HCT116 (cell line): Measurements from ENCODE around the gene TBCC. TPM values are rescaled to one million over a fixed set of nuclear protein-coding genes. Genes with fewer than 3 reads are reported as not detected.

Experiments used
- ATF3 ChIP-seq: IDR thresholded peaks from 2 replicates; pipeline ENCODE4 v1.6.1; 2012
- CBX3 ChIP-seq: IDR thresholded peaks from 2 replicates; pipeline ENCODE4 v1.6.1; 2012; ENCODE audit warnings: low read depth
- CTCF ChIP-seq, 3 experiments: fragments of 200-600 bp in 1 of 3; sonication (generic) in 1 of 3; IDR thresholded peaks in 2 of 3; conservative IDR thresholded peaks in 1 of 3; 2 replicates each; pipeline ENCODE4 v1.5.1; 2012 to 2017; ENCODE audit warnings: low read depth in 2 of 3, low read length in 2 of 3, antibody characterized with exemption in 1 of 3, borderline replicate concordance in 1 of 3, control low read depth in 1 of 3, mild to moderate bottlenecking in 1 of 3, mixed read lengths in 1 of 3, mixed run types in 1 of 3, moderate library complexity in 1 of 3; ENCODE audit not compliant: insufficient read depth in 1 of 3
- EGR1 ChIP-seq: IDR thresholded peaks from 2 replicates; pipeline ENCODE4 v1.6.1; 2012; ENCODE audit warnings: low read depth
- EZH2 ChIP-seq: fragments of 200-600 bp; sonication (generic); IDR thresholded peaks from 2 replicates; pipeline ENCODE4 v1.6.1; 2017; ENCODE audit warnings: antibody characterized with exemption, mixed run types
- FOSL1 ChIP-seq: IDR thresholded peaks from 2 replicates; pipeline ENCODE4 v1.6.1; 2012; ENCODE audit warnings: low read depth
- MAX ChIP-seq: IDR thresholded peaks from 2 replicates; pipeline ENCODE4 v1.6.1; 2012
- POLR2A ChIP-seq: IDR thresholded peaks from 2 replicates; pipeline ENCODE4 v1.7.0; 2011; ENCODE audit warnings: borderline replicate concordance; ENCODE audit not compliant: insufficient read depth, insufficient read length; ENCODE audit errors: extremely low read depth
- POLR2AphosphoS5 ChIP-seq: IDR thresholded peaks from 2 replicates; pipeline ENCODE4 v1.6.1; 2011; ENCODE audit warnings: mild to moderate bottlenecking, low read depth, low read length, moderate library complexity
- RAD21 ChIP-seq: IDR thresholded peaks from 2 replicates; pipeline ENCODE4 v1.6.1; 2012; ENCODE audit warnings: low read depth, mild to moderate bottlenecking
- SIN3A ChIP-seq: IDR thresholded peaks from 2 replicates; pipeline ENCODE4 v1.6.1; 2012; ENCODE audit warnings: low read depth
- SRF ChIP-seq: IDR thresholded peaks from 2 replicates; pipeline ENCODE4 v1.6.1; 2012; ENCODE audit warnings: low read depth
- TCF7L2 ChIP-seq: IDR thresholded peaks from 2 replicates; pipeline ENCODE4 v1.7.0; 2011; ENCODE audit warnings: borderline replicate concordance, inconsistent platforms; ENCODE audit not compliant: insufficient read depth, insufficient read length; ENCODE audit errors: extremely low read depth
- ZFX ChIP-seq: fragments of 450-650 bp; IDR thresholded peaks from 2 replicates; pipeline ENCODE4 v1.6.1; 2017
- total RNA-seq: library from RNA; stranded (reverse); gene quantifications from one replicate; pipeline ENCODE4 v1.2.1, GENCODE V29; 2021; ENCODE audit not compliant: unreplicated experiment

The TBCC gene
- total RNA-seq, 1 experiment from 2014 or later, result 17.1 TPM

GRCh38 chr6:42783177-42783875 lies 37.4 kb upstream of the TBCC start (continued):
- TF ChIP-seq SIN3A, result peak; percentile 16; the same call in 1 of the 2 replicates
- no peak for TF ChIP-seq CBX3
- peak; percentile 70 for TF ChIP-seq MAX
- no peak for TF ChIP-seq CTCF (IDR thresholded peaks at IDR 0.05 in 2 of 3, conservative IDR thresholded peaks at IDR 0.05 in 1 of 3; ENCODE audit: borderline replicate concordance in 1 of 3, insufficient read depth in 1 of 3, low read depth in 2 of 3, low read length in 2 of 3)
- peak; percentile 84 for TF ChIP-seq ZFX
- no peak for TF ChIP-seq EZH2
- TF ChIP-seq SRF, result no peak
- no peak for TF ChIP-seq EGR1
- peak; percentile 9 for TF ChIP-seq TCF7L2
- peak; percentile 50 for TF ChIP-seq POLR2A
- no peak for TF ChIP-seq RAD21
- peak; percentile 68 for TF ChIP-seq POLR2AphosphoS5
- no peak for TF ChIP-seq FOSL1
- TF ChIP-seq ATF3, result no peak
